Limb (tissue), 2 donors: Measurements from ENCODE around the gene HNRNPC.
"Not testable (repeated sequence)": the region's sequence is repeated elsewhere in the genome, so short reads cannot be mapped to it uniquely, and the experiment has no call there.

Source experiments
- DNase-seq, 2 donors: peaks; one replicate each; pipeline ENCODE4 v3.0.0-alpha.2; 2016; ENCODE audit errors: extremely low spot score in 2 of 2

The HNRNPC gene

DNA sequence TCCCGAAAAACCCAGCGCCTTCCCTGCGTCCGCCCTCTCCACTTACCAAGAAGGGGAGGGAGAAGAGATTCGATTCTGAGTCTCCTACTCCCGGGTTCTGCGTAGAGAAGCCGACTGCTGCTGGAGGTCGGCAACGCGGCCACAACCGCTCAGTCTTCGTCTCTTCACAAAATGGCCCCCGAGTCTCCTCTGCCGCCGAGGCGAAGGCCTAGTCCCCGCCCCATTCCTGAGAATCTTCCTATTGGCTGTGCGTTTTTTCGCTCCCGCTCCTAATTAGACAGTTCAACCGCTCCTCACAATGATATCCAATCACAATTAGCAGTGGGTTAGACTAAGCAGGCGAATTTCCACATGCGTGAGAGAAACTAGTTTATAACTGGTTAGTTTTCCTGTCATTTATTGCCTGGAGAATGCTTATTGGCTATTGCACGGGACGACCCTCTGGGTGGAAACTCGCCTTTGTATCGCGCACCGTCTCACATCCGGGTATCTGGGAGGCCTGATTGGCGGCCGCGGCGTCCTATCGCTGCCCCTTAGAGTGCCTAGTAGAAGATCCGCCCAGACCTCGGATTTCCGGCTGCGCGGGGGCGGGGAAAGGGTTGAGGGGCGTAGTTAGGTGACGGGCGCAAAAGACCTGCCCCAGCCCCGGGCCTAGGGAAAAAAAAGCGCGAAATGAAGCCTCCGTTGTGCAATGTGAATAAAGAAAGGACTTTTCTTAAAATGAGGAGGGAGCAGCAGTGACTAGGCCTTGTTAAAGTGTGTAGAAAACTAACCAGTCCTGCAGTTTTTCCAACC, at the start of gene HNRNPC:
TSS of gene HNRNPC (minus strand) at position 191 of the 795 bp plus-strand sequence. CDS start 35,249 bp downstream, outside the sequence.
- peak; percentile 99 to 100 for DNase-seq

DNA sequence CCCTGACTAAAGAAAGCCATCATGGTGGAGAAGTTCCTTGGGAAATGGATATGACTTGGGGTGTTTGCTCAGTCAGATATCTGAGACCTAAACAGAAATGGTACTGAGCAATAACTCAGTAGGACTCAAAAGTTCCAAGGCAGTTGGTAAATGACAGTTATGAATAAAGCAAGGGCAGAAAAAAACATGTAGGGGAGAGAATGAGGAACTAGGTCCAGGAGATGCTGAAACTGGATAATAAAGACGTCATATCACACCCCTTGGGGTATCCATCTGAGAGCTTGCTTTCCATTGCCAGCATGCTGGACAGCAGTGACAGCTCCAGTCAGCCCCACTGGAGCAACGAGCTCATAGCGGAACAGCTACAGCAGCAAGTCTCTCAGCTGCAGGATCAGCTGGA, 48.2 kb upstream of the HNRNPC start:
- no peak for DNase-seq

DNA sequence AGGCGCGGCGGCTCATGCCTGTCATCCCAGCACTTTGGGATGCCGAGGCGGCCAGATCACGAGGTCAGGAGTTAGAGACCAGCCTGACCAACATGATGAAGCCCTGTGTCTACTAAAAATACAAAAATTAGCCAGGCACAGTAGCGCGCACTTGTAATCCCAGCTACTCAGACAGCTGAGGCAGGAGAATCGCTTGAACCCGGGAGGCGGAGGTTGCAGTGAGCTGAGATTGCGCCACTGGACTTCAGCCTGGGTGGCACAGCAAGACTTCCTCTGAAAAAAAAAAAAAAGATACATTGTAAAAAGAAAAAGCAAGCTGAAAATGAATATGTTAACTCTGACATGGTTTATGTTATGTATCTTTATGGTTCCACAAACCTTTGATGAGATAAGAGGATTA, 44.3 kb upstream of the HNRNPC start:
- no peak for DNase-seq

DNA sequence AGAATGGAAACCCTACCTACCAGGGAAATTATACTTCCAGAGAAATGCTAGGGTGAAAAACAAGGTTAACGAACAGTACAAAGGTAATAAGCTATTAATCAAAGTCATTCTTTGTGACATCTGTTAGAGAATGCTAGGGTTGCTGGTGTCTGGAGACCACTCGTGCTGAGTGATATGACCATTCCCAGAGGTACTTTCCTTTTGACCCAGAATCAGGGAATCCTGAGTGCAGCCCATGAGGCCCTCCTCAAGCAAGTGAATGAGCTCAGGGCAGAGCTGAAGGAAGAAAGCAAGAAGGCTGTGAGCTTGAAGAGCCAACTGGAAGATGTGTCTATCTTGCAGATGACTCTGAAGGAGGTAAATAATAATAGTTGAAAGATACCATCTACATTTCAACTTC, 42.4 kb upstream of the HNRNPC start:
- no peak for DNase-seq

DNA sequence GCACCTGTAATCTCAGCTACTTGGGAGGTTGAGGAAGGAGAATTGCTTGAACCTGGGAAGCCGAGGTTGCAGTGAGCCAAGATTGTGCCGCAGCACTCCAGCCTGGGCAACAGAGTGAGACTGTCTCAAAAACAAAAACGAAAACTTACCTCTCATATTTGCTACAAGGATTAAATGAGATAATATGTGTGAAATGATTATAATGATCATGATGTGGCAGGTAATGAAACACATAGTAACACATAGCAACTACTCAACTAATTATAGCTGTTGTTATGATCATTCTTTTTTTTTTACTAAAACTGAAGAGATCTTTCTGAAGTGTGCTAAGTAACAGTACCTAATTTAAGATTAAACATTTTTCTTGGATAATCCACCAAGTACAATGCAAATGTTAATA, 40.7 kb upstream of the HNRNPC start:
- no peak for DNase-seq

DNA sequence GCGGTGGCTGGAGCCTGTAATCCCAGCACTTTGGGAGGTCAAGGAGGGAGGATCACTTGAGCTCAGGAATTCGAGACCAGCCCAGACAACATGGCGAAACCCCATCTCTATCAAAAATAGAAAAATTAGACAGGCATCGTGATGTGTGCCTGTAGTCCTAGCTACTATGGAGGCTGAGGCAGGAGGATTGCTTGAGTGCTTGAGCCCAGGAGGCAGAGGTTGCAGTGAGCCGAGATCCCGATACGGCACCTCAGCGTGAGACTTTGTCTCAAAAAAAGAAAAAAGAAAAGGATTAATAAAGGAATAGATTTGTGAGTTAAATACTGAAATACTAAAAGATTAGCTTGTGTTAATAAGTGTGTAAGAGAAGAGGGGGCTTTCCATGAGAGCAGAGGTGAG, 40.0 kb upstream of the HNRNPC start:
- DNase-seq: no peak

DNA sequence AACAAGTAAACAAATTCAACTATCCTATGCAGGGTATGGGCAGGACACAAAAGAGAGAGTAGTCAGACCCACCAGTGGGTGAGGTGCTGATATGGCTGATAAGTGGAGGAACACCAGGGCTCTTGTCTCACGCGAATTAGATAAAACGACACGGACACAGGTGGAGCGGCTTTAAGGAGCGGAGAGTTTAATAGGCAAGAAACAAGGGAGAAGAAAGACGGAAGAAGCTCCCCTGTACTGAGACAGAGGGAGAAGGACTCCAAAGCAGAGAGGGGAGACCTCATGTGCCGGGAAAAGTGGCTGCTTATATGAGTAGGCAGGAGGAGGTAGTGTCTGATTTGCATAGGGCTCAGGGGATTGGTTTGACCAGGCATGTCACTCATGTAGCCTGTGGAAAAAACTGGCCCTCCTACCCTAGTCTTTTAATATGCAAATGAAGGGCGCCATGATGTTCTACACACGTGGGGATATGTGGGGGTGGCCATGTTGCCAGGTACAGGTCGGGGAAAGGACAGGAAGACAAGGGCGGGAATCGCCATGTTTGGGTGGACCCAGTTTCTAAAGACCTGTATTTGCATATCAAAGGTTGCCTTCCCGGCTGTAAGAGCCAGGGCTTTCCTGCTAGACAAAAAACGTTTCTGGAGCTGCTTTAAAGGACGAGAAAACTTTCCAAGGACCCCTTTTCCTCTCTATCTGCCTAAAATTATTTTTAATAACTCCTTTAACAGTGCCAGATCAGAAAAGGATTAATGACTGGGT, 39.4 kb upstream of the HNRNPC start:
- peak; percentile 46 to 58 for DNase-seq

DNA sequence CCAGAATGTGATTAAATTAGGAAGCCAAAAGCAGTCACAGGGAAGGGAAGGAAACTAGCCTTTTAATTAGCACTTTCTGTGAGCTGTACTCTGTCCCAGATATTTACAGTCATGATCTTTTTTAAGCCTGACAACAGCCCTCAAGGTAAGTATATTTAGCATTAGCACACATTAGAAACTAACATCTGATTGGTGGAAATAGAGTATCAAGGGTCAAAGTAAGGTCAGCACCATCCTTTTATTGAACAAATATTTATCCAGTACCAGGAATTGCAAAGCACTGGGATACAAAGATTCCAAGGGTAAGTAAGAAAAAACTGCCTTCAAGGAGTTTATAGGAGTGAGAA, 38.9 kb upstream of the HNRNPC start:
- no peak for DNase-seq

DNA sequence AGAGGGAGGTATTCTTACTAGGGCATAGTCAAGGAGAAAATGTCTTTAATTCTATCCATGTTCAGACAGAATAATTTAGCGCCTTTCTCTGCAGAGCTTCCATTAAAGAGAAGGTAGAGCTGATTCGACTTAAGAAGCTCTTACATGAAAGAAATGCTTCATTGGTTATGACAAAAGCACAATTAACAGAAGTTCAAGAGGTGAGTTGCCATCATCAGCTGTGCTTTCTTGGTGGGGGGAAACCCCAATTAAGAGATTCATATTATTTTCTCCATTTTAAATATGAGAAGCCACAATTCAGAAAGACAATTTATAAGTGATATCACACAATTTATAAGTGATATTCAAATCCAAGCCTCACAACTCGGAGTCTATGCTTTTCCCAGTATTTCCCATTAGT, 38.4 kb upstream of the HNRNPC start:
- DNase-seq: no peak

DNA sequence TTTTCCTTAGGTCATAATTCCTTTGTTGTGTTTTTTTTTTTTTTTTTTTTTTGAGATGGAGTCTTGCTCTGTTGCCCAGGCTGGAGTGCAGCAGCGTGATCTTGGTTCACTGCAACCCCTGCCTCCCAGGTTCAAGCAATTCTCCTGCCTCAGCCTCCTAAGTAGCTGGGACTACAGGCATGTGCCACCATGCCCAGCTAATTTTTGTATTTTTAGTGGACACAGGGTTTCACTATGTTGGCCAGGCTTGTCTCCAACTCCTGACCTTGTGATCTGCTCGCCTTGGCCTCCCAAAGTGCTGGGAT, 33.5 kb upstream of the HNRNPC start:
- not testable (repeated sequence) for DNase-seq

DNA sequence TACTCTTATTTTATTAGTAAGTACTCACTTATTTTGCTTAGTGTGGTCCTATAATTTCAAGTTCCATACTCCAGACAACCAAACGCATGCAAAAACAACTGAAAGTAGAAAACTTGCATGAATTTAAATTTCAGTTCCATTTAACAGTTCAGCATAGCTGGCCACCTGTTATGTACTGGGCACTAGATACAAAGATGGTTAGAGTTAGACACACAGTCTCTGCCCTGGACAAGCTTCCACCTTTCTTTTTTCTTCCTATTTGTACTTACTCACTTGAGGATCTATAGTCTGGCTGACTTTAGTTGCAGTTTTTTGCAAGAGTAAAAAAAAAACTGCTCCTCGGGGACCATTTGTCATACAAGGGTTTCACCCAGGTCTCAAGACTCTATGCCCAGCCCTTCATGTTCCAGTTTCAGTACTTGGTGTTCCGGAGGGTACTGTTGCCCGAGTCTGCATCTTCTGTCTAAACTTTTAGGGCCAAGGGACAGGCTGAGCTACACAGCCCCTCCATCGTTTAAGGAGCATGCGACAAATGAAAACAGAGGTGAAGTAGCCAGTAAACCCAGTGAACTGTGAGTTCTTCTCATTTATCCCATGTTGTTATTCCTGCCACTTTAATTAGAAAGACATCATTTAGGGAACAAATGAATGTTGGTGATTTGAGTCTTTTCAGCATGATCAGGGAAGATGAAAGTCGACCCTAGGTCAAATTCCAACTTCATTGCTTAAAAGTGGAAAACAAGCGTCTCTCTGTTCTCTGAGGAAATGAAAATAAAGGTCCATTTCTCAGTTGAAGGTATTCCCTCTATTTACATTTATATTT, 33.0 kb upstream of the HNRNPC start:
- no peak for DNase-seq

DNA sequence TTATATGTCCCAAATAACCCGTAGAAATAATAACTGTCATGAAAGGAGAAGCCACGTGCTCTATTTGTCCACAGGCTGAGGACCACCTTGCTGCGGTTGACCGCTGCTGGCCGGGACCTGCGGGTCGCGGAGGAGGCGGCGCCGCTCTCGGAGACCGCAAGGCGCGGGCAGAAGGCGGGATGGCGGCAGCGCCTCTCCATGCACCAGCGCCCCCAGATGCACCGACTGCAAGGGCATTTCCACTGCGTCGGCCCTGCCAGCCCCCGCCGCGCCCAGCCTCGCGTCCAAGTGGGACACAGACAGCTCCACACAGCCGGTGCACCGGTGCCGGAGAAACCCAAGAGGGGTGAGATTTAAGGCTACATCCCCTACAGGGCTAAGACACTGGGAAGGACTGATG, 31.6 kb upstream of the HNRNPC start:
- peak in 1 of 2 donors; percentile 51 for DNase-seq

DNA sequence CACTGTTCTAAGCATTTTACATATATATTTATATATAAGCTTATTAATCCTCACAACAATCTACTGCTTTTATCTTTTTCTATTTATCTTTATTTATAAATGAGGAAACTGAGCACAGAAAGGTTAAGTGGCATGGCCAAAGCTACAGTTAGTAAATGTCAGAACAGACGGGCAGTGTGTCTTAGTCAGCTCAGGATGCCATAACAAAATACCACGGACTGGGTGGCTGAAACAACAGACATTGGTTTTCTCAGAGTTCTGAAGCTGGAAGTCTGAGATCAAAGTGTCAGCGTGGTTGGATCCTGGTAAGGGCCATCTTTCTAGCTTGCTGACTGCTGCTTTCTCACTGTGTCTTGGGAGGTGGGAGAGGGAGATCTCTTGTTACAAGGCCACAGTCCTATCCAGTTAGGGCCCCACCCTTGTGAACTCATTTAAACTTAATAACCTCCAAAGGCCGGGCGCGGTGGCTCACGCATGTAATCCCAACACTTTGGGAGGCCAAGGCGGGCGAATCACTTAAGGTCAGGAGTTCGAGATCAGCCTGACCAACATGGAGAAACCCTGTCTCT, 30.4 kb upstream of the HNRNPC start:
- DNase-seq: no peak

DNA sequence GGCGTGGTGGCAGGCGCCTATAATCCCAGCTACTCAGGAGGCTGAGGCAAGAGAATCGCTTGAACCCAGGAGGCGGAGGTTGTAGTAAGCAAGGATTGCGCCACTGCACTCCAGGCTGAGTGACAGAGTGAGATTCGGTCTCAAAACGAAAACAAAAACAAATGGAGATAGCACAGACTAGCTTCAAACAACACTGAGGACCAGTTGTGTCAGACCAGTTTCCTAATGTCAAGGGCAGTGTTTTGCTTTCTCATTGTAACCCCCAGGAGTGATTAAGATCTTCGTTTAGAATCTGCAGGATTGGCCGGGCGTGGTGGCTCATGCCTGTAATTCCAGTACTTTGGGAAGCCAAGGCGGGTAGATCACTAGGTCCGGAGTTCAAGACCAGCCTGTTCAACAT, 29.1 kb upstream of the HNRNPC start:
- DNase-seq: no peak

DNA sequence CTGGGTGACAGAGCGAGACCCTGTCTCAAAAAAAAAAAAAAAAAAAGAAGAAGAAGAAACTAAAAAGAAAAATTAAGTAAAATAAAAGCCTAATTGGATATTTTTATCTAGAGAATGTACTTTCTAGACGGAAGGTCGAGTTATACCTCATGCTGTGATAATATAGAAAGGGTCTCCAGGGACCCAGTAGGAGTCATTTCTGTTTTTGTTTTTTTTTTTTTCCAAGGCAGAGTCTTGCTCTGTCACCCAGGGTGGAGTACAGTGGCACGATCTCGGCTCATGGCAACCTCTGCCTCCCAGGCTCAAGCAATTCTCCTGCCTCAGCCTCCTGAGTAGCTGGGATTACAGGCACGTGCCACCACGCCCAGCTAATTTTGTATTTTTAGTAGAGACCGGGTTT, 24.8 kb upstream of the HNRNPC start:
- not testable (repeated sequence) for DNase-seq

DNA sequence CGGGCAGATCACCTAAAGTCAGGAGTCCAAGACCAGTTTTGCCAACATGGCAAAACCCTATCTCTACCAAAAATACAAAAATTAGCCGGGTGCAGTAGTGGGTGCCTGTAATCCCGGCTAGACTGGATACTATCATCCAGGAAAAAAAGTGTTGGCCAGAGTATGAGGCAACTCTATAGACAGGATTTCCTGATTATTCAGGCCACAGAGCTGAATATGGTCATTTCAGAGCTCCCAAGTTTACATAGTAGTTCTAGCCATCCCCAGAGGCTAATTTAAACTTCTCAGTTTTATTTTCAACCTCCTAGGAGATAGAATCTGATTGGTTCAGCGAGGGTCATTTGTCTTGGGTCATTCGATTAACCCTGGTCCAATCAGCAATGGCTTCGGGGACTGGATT, 17.9 kb upstream of the HNRNPC start:
- DNase-seq: no peak

DNA sequence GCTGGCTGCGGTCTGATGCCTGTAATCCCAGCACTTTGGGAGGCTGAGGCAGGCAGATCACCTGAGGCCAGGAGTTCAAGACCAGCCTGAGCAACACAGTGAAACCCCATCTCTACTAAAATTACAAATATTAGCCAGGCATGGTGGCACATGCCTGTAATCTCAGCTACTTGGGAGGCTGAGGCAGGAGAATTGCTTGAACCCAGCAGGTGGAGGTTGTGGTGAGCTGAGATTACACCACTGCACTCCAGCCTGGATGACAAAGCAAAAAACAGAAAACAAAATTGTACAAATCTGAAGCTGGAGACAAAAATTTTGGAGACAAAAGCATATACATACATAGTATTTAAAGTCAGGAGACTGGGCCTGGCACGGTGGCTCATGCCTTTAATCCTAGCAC, 17.3 kb upstream of the HNRNPC start:
- not testable (repeated sequence) for DNase-seq

DNA sequence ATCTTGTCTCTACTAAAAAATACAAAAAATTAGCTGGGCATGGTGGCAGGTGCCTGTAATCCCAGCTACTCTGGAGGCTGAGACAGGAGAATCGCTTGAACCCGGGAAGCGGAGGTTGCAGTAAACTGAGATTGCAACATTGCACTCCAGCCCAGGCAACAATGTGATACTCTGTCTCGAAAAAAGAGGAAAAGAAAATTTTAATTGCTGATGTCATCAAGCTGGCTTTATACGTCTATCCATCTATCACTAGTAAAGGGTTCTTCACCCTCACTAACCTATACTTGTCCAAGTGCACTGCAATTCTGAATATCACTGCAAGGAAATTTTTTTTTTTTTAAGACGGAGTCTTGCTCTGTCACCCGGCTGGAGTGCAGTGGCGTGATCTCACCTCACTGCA, 12.7 kb upstream of the HNRNPC start:
- DNase-seq: not testable (repeated sequence)

DNA sequence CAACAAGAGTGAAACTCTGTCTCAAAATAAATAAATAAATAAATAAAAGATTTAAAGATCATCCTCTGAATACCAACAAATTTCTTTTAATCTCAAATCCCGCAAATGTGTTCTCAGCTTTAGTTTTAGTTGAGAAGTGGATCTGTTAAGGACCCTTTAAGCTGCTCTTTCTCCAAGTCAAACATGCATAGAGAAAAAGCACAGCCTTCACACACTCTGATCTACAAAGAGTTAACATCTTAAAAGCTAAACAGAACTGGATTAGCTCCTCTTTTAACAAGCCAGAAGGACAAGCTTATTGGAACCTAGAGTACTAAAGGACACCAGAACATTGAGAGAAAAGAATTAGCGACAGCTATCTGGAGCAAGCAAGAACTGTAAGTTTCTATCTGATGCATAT, 10.5 kb upstream of the HNRNPC start, which contains the start of gene RPGRIP1:
TSS of gene RPGRIP1 (plus strand) at position 301 of the 400 bp plus-strand sequence. CDS start 7,894 bp downstream, outside the sequence.
- no peak for DNase-seq

DNA sequence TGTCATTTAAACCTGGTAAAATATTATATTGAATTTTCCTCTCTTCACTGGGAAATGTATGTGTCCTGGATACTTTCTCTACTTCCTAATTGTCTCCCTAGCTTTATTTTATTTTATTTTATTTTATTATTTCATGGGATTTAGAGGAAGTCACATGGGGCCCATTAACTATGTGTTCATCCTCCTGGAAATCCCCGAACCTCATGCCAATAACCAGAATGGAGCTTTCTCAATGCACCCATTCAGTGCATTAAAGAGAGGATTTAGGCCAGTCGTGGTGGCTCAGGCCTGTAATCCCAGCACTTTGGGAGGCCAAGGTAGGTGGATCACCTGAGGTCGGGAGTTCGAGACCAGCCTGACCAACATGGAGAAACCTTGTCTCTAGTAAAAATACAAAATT, 9.4 kb upstream of the HNRNPC start:
- DNase-seq: no peak

DNA sequence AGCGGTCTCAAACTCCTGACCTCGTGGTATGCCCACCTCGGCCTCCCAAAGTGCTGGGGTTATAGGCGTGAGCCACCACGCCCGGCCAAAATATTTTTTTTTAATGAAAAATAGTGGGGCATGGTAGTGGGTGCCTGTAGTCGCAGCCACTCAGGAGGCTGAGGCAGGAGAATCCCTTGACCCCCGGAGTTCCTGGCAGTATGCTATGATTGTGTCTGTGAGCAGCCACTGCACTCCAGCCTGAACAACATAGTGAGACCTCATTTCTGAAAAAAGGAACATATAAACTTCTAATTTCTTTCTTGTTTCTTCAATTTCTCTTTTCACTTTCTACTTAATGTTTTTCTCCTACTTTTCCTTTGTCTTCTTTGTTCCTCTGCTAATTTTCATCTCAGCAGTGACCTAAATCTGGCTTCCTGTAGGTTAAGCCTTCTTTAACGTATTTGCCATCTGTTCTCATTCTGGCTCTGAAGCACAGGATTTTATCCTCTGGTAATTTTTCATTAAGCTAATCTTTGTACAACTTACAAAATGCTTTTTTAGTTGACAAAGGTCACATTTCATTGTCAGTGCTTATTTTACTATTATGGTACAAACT, 6.1 kb upstream of the HNRNPC start:
- no peak for DNase-seq
